Middle frontal gyrus (tissue), 1 donor: ENCODE results near the gene TESPA1.
"Not testable (repeated sequence)": the region's sequence is repeated elsewhere in the genome, so short reads cannot be mapped to it uniquely, and the experiment has no call there.

Experiments used
- DNase-seq: peaks from one replicate; pipeline ENCODE4 v3.0.0-alpha.2; 2015; ENCODE audit warnings: low spot score; ENCODE audit errors: extremely low spot score

TESPA1 gene

GRCh38 chr12:54986773-54987172 lies 2.2 kb upstream of the TESPA1 start:
- not testable (repeated sequence) for DNase-seq

GRCh38 chr12:54983536-54984101 lies 943 bp downstream of the TESPA1 start:
- DNase-seq: no peak

- no peak for DNase-seq
Measured at GRCh38 chr12:54981796-54982195, 2.8 kb downstream of the TESPA1 start.

DNA sequence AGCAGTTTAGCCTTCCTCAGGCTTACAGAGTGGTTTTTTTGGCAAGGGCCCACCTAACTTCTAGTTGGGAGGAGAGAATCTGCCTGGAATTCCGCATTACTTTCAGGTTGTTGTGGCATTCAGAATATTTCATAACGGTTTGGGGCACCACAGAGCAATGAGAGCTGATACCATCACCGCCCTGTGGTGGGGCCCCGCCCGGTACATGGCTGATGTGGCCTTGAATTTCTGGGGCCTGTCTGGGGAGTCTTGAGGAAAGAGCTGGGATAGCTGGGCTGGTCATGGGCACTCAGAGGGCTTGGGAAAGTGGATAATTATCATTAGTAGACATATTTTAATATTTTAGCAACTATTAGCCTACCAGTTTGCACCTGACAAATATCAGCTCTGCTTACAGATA lies 4.2 kb downstream of the TESPA1 start:
- DNase-seq: no peak

DNA sequence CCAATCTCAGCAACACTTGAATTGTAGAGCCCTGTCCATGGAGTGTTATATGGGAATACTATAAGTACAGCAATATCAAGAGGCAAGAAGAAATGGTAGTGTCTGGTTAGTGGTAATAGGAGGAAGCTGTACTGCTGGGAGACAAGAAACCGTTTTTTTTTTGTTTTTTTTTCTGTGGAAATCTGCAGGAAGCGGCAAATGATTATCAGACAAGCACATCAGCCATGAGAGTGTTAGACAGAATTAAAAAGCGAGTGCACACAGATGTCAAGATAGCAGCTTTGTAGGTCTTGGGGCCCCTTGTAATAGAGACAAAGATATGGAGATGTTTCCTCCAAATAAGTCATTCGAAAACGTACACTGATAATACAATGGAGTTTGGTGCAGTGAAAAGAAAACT lies 6.7 kb downstream of the TESPA1 start:
- DNase-seq: no peak

- no peak for DNase-seq
Measured at GRCh38 chr12:54977155-54977554, 7.4 kb downstream of the TESPA1 start.

DNA sequence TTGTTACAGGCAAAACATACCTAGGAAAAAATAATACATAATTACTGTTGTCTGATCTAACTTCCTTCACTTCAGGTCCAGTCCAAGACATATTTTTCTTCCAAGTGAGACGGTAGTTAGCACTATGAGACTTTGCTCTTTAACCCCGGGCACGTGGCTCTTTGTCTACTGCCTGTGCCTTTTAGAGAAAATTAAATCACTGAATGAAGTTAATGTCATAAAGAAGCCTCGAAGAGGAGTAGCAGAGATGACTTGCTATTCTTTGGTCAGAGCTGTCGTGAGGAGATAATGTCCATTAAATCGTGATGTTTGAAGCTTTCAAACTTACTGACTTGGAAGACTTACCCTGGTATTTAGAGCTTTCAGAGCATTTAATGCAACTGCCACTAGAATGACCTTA lies 8.7 kb downstream of the TESPA1 start:
- no peak for DNase-seq

- DNase-seq: no peak
Measured at GRCh38 chr12:54975272-54975671, 9.3 kb downstream of the TESPA1 start.

DNA sequence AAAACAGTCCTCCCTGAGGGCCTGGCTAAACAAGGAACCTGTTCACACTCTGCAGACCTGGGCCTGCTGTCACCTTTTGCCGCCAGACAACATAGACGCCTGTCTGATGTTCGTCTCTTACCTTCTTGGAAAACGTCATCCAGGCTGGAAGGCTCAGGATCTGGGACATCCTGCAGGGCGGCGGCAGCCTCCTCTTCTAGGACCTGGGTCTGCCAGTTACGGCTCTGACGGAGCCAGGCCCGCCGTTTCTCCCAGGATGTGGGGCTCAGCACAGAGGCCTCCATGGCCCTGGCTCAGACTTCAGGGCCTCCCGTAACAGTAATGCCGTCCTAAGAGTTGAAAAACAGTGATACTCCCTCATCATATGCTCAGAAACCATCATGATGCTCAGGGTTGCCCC lies 10.3 kb downstream of the TESPA1 start:
- DNase-seq: no peak

GRCh38 chr12:54973556-54973955 lies 11.0 kb downstream of the TESPA1 start:
- no peak for DNase-seq

- DNase-seq: no peak
Measured at GRCh38 chr12:54970741-54971140, 13.8 kb downstream of the TESPA1 start.

DNA sequence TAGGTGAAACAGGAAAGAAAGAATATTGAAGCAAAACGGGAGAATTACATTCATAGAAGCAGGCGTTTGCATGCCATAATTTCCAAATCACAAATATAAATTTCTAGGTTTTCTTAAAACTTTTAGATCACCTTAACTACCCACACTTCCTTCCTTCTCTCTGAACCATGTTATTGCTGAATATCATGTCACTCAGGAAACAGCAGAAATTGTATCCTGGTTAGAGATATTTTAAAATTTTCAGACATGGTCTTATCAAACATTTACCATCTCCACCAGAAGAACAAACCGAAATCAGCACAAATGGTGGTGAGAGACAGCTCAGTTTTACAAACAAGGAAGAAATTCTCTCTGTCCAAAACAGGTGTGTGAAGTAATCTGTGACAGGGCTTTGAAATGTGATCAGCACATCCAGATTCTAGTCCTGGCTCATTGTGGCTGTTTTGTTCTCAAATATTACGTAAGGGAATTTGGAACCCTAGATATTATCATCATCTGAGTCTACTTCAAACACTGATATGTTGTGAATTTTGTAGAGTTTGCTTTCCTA lies 16.3 kb downstream of the TESPA1 start:
- no peak for DNase-seq

- no peak for DNase-seq
Measured at GRCh38 chr12:54967461-54967860, 17.1 kb downstream of the TESPA1 start.

DNA sequence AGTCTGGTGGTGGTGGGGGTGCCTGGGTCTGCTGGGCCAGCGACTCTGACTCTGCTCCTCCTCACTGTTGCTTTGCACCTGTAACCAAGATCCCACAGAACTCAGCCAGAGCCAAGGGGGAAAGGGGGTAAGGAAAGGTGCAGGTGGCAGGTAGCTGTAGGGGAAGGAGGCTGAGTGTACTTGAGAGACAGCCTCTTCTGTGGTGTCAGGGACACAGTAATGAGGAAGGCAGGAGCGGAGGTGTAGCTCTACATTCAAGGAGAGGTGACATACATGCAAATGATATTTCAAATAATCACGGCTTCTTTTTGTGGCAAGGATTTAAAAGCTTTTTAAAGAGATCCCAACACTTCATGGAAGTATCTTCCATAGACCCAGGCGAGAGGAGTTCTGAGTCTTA lies 23.4 kb downstream of the TESPA1 start:
- DNase-seq: no peak

GRCh38 chr12:54959291-54960018 lies 25.1 kb downstream of the TESPA1 start:
- DNase-seq: no peak

DNA sequence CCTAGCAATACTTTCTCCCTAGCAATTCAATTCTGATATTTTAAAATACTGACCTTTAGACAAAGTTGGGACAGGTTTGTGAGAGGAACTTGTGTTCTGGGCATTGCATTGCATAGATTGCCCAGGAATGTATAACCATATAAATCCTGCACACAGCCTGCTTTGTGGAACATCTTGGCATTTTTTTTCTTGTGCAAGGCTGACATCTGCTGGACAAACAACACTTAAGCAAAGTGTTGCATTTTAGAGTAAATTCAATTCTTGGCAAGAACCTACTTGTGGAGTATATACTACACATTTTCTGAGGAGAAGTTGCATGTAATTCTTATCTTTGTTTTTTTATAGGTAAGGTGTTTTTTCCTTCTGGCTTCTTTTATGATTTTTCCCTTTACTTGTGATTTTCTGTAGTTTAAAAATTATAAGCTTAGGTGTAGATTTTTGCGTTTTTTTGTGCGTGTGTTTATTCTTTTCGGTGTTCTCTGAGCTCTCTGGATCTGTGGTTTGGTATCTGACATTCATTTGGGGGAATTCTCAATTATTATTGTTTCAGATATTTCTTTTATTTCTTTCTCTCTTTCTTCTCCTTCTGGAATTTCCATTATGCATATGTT lies 26.4 kb downstream of the TESPA1 start:
- DNase-seq: peak; percentile 54

- DNase-seq: no peak
Measured at GRCh38 chr12:54956818-54957641, 27.5 kb downstream of the TESPA1 start.

DNA sequence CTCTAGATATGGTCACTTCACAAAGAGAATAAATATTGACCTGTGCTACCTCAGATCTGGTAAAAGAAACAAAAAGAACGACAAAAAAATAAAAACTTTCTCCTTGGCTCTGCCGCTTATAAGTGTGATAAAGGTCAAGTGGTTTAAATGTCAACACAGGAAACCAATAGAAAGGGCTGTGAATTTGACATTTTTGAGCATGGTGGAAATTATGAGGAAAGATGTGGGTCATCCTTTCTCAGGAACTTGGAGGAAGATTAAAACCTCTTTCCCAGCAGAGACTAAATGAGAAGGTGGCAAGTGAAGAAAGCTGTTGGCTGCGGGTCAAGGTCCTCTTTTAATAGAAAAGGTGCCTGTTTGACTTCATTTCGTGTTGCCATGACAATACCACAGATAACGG lies 28.2 kb downstream of the TESPA1 start:
- DNase-seq: no peak

DNA sequence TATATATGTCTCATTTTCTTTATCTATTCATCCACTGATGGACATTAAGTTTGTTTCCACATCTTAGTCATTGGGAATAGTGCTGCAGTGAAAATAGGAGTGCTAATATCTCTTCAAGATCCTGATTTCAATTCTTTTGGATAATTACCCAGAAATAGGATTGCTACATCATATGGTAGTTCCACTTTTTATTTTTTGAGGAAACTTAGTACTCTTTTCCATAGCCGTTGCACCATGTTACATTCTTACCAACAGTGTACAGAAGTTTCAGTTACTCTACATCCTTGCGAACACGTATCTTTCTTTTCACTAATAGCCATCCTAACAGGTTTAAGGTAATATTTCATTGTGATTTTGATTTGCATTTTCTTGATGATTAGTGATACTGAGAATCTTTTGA lies 29.8 kb downstream of the TESPA1 start:
- DNase-seq: no peak

- no peak for DNase-seq
Measured at GRCh38 chr12:54954228-54954627, 30.3 kb downstream of the TESPA1 start.

DNA sequence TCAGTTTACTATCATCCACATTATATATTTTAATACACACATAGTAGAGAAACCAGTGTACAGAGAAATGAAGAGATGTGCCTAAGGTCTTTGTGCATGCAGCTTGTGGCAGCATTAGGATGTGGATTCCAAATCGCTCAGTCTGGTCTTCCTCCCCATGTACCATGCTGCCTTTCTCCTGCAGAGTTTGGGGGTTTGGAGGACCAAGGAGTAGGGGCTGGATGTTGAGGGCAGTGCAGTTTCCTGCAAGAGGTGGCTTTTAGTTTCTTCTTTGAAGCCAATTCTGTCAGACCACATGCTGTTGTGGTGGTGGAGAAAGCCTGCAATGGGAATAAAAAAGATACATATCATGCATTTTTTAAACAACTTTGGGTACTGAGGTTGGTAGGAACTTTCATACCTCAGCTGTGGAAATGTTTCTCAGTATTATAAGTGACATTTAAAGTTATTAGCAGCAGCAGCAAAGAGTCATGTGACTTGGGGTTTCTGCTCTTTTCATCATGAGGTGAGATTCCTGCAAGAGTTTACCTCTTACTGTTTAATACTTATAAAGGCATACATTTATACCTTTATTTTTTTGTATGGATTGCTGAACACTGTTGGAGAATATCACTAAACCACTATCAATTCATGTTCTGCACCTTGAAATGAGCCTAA lies 34.4 kb downstream of the TESPA1 start:
- no peak for DNase-seq
